GM12878 (cell line): Measurements from ENCODE around the gene GLS. TPM values are rescaled to one million over a fixed set of nuclear protein-coding genes. Genes with fewer than 3 reads are reported as not detected.

ENCODE experiments used
- BCL11A ChIP-seq: IDR thresholded peaks from 2 replicates; pipeline ENCODE4 v1.6.1; 2011; ENCODE audit warnings: low read depth, low read length
- BCLAF1 ChIP-seq: fragments of 450-650 bp; IDR thresholded peaks from 2 replicates; pipeline ENCODE4 v1.6.1; 2017; ENCODE audit warnings: antibody characterized with exemption, mild to moderate bottlenecking, moderate library complexity
- CUX1 ChIP-seq: IDR thresholded peaks from 2 replicates; pipeline ENCODE4 v1.6.1; 2012; ENCODE audit warnings: improper control_type of control experiment, low read depth, low read length; ENCODE audit not compliant: insufficient replicate concordance
- DPF2 ChIP-seq: fragments of 450-650 bp; IDR thresholded peaks from 2 replicates; pipeline ENCODE4 v1.6.1; 2017; ENCODE audit warnings: mild to moderate bottlenecking
- ESRRA ChIP-seq: IDR thresholded peaks from 2 replicates; pipeline ENCODE4 v1.6.1; 2012; ENCODE audit warnings: mild to moderate bottlenecking, low read length, improper control_type of control experiment
- FOXK2 ChIP-seq: fragments of 450-650 bp; IDR thresholded peaks from 2 replicates; pipeline ENCODE4 v1.6.1; 2017; ENCODE audit warnings: mild to moderate bottlenecking, moderate library complexity
- HDAC6 ChIP-seq: fragments of 200-600 bp; sonication (generic); IDR thresholded peaks from one replicate; pipeline ENCODE4 v1.8.0; 2017; ENCODE audit warnings: antibody characterized with exemption; ENCODE audit not compliant: unreplicated experiment
- KDM1A ChIP-seq: fragments of 200-600 bp; sonication (generic); IDR thresholded peaks from 2 replicates; pipeline ENCODE4 v1.6.1; 2016; ENCODE audit warnings: borderline replicate concordance
- NFIC ChIP-seq: IDR thresholded peaks from 2 replicates; pipeline ENCODE4 v1.6.1; 2012; ENCODE audit warnings: low read depth, mild to moderate bottlenecking, inconsistent platforms, low read length, moderate library complexity
- RAD51 ChIP-seq: fragments of 450-650 bp; IDR thresholded peaks from 2 replicates; pipeline ENCODE4 v1.6.1; 2016; ENCODE audit warnings: moderate library complexity, mild to moderate bottlenecking, inconsistent platforms
- RELA ChIP-seq: fragments of 450-650 bp; IDR thresholded peaks from 2 replicates; pipeline ENCODE4 v1.8.0; 2014; ENCODE audit warnings: borderline replicate concordance; ENCODE audit not compliant: partially characterized antibody
- RUNX3 ChIP-seq: IDR thresholded peaks from 2 replicates; pipeline ENCODE4 v1.6.1; 2012; ENCODE audit warnings: low read length, inconsistent platforms
- SMARCA5 ChIP-seq: fragments of 450-650 bp; IDR thresholded peaks from 2 replicates; pipeline ENCODE4 v1.6.1; 2017; ENCODE audit warnings: mild to moderate bottlenecking
- SPI1 ChIP-seq: IDR thresholded peaks from 2 replicates; pipeline ENCODE4 v1.6.1; 2011; ENCODE audit warnings: low read depth, mild to moderate bottlenecking, low read length, moderate library complexity, borderline replicate concordance; ENCODE audit not compliant: insufficient read depth
- STAT1 ChIP-seq: fragments of 450-650 bp; conservative IDR thresholded peaks from 2 replicates; pipeline ENCODE4 v1.6.1; 2014; ENCODE audit warnings: antibody characterized with exemption, mild to moderate bottlenecking
- SUZ12 ChIP-seq: fragments of 200-600 bp; sonication (generic); IDR thresholded peaks from one replicate; pipeline ENCODE4 v1.6.1; 2018; ENCODE audit warnings: antibody characterized with exemption, mild to moderate bottlenecking; ENCODE audit not compliant: unreplicated experiment
- WRNIP1 ChIP-seq: IDR thresholded peaks from 2 replicates; pipeline ENCODE4 v1.6.1; 2011; ENCODE audit warnings: low read depth, low read length, improper control_type of control experiment, borderline replicate concordance
- ZNF274 ChIP-seq: IDR thresholded peaks from one replicate; pipeline ENCODE4 v1.8.0; 2011; ENCODE audit not compliant: insufficient read length, insufficient read depth
- polyA plus RNA-seq, 11 experiments: library from polyadenylated mRNA; depleted of rRNA in 4 of 11; unstranded in 6 of 11; stranded (reverse) in 5 of 11; fragments of >200 nt; fragmentation: Nextera tagmentation in 4 of 11; fragmentation: Illumina TruSeq in 1 of 11; extraction: Ambion mirVana in 4 of 11; extraction: Trizol in 1 of 11; gene quantifications; 1 replicate in 1 of 11; 2 replicates in 10 of 11; pipeline versions ENCODE4 v1.2.1 to v1.2.3, GENCODE V29; 2011 to 2016; ENCODE audit warnings: inconsistent platforms in 2 of 11, missing spikeins in 2 of 11, low read depth in 1 of 11
- total RNA-seq, 4 experiments: library from RNA; depleted of rRNA in 3 of 4; stranded (reverse); fragments of >200 nt in 3 of 4; fragmentation: Illumina TruSeq in 1 of 4; extraction: Trizol in 1 of 4; gene quantifications; 2 replicates each; pipeline versions ENCODE4 v1.2.1 to v1.2.3, GENCODE V29; 2013 to 2021
- TF ChIP-seq, protein P1 (sequence below): fragments of 450-650 bp; IDR thresholded peaks from 2 replicates; pipeline ENCODE4 v1.6.1; 2017; ENCODE audit warnings: mild to moderate bottlenecking
- TF ChIP-seq, protein P2 (sequence below): fragments of 150-350 bp; IDR thresholded peaks from 2 replicates; pipeline ENCODE4 v1.6.1; 2014; ENCODE audit warnings: mild to moderate bottlenecking, low read depth, low read length

Gene GLS
- total and polyA plus RNA-seq, 10 of the 15 experiments (the other 5 are each of a cell fraction or from before 2014, with no cell fraction given) = 15.7 to 145 (median 70.8) TPM

- TF ChIP-seq, protein P1, sequence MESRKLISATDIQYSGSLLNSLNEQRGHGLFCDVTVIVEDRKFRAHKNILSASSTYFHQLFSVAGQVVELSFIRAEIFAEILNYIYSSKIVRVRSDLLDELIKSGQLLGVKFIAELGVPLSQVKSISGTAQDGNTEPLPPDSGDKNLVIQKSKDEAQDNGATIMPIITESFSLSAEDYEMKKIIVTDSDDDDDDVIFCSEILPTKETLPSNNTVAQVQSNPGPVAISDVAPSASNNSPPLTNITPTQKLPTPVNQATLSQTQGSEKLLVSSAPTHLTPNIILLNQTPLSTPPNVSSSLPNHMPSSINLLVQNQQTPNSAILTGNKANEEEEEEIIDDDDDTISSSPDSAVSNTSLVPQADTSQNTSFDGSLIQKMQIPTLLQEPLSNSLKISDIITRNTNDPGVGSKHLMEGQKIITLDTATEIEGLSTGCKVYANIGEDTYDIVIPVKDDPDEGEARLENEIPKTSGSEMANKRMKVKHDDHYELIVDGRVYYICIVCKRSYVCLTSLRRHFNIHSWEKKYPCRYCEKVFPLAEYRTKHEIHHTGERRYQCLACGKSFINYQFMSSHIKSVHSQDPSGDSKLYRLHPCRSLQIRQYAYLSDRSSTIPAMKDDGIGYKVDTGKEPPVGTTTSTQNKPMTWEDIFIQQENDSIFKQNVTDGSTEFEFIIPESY = no peak
- TF ChIP-seq STAT1 (no peak), KDM1A (no peak), SMARCA5 (peak; percentile 14), FOXK2 (no peak), RUNX3 (peak; percentile 55; the same call in 1 of the 2 replicates), DPF2 (peak; percentile 13; the same call in 1 of the 2 replicates), ESRRA (peak; percentile 43; the same call in 1 of the 2 replicates), HDAC6 (peak; percentile 84), RELA (no peak), WRNIP1 (no peak), BCLAF1 (no peak), CUX1 (no peak), SUZ12 (no peak), BCL11A (no peak), SPI1 (no peak), RAD51 (no peak), ZNF274 (no peak), NFIC (no peak)
- TF ChIP-seq, protein P2, sequence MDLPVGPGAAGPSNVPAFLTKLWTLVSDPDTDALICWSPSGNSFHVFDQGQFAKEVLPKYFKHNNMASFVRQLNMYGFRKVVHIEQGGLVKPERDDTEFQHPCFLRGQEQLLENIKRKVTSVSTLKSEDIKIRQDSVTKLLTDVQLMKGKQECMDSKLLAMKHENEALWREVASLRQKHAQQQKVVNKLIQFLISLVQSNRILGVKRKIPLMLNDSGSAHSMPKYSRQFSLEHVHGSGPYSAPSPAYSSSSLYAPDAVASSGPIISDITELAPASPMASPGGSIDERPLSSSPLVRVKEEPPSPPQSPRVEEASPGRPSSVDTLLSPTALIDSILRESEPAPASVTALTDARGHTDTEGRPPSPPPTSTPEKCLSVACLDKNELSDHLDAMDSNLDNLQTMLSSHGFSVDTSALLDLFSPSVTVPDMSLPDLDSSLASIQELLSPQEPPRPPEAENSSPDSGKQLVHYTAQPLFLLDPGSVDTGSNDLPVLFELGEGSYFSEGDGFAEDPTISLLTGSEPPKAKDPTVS = no peak
Measured at GRCh38 chr2:190880378-190881083, at the start of gene GLS (continued).
